GM12873 (cell line): ENCODE results near the gene FRYL.

Experiments used
- TF ChIP-seq, protein P1 (sequence below): IDR thresholded peaks from 2 replicates; pipeline ENCODE4 v1.5.1; 2012; ENCODE audit warnings: low read depth, mild to moderate bottlenecking, moderate library complexity, low read length, control low read depth; ENCODE audit not compliant: insufficient read depth; ENCODE audit errors: missing control alignments

Gene FRYL

DNA sequence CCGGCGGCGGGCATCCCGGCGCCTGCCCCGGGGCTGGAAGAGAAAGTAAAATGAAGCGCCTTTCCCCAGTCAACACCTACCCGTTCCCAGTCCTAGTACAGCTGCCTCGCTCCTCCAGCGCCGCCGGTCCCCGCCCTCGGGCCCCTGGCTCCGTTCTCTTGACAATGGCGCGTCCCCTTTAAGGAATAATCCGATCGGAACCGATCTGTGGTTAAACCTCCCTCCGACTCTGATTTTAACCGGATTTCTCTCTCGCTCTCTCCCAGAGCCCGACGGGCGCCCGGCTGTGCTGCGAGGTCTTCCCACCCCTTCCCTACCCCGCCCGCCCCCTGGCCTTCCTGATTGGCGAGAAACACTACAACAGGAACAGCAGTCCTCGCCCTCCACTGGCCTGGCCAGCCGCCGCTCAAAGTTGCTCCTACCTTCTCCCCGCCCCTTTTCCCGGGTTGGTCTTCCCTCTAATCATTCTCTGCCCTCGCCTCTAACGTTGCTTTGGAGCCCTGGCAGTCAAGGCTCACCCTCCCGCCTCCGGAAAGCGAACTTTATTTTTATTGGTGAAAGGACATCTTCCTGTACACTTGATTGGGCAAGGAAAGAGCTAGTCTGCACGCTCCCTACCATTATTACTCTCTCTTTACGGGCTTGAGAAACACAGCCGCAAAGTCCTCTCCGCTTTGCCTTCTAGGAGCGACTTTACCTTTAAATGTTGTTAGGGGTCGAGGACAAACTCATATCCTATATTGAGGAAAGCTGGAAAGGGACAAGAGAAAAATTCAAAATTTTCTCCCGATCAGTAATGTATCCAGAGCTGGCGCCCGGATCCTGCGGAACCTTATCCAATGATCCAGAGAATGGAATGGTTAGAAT, at the start of gene FRYL:
Gene FRYL, minus strand, starts transcription at position 282 of the 867 bp plus-strand sequence. CDS start 145,869 bp downstream, outside the sequence.
- TF ChIP-seq, protein P1, sequence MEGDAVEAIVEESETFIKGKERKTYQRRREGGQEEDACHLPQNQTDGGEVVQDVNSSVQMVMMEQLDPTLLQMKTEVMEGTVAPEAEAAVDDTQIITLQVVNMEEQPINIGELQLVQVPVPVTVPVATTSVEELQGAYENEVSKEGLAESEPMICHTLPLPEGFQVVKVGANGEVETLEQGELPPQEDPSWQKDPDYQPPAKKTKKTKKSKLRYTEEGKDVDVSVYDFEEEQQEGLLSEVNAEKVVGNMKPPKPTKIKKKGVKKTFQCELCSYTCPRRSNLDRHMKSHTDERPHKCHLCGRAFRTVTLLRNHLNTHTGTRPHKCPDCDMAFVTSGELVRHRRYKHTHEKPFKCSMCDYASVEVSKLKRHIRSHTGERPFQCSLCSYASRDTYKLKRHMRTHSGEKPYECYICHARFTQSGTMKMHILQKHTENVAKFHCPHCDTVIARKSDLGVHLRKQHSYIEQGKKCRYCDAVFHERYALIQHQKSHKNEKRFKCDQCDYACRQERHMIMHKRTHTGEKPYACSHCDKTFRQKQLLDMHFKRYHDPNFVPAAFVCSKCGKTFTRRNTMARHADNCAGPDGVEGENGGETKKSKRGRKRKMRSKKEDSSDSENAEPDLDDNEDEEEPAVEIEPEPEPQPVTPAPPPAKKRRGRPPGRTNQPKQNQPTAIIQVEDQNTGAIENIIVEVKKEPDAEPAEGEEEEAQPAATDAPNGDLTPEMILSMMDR, result no peak

DNA sequence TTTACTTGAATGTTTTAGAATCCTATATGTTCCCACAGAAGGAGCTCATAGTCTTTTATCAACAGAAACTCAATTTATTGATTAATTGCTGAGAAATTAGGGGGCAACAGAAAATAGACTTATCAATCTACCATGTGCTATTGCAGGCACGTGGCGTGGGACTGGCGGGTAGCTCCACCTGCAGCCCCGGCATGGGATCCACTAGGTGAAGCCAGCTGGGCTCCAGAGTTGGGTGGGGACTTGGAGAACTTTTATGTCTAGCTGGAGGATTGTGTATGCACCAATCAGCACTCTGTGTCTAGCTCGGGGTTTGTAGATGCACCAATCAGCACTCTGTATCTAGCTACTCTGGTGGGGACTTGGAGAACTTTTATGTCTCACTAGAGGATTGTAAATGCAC, 47.5 kb upstream of the FRYL start:
- TF ChIP-seq, protein P1, result no peak

DNA sequence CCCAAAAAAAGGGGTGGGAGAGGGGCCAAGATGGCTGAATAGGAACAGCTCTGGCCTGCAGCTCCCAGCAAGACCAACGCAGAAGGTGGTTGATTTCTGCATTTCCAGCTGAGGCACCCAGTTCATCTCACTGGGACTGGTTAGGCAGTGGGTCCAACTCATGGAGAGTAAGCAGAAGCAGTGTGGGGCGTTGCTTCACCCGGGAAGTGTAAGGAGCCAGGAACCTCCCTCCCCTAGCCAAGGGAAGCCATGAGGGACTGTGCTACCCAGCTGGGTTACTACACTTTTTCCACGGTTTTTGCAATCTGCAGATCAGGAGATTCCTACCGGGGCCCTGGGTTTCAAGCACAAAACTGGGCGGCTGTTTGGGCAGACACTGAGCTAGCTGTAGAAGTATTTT, 36.9 kb upstream of the FRYL start:
- TF ChIP-seq, protein P1, result no peak

DNA sequence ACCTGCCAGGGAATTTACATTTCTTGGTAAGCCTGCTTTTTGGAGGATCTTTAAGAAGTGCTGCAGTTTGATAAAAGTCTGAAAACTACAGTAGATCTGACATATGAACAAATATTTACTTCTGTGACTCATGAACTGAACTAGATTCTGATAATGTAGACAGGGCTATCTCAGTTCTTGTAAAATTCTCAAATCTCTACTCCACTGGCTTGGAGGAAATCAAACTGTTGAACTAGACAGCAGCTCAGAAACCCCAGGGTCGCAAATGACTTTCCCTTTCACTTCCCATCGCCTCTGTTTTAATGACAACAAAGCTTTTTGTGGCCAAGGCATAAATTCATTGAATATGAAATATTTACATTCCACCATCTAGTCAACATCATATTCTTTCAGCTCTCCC, 35.4 kb upstream of the FRYL start:
- TF ChIP-seq, protein P1, result no peak

GRCh38 chr4:48813964-48814363, 33.9 kb upstream of the FRYL start:
- TF ChIP-seq, protein P1, result no peak

GRCh38 chr4:48812866-48813265, 32.8 kb upstream of the FRYL start:
- TF ChIP-seq, protein P1, result no peak

DNA sequence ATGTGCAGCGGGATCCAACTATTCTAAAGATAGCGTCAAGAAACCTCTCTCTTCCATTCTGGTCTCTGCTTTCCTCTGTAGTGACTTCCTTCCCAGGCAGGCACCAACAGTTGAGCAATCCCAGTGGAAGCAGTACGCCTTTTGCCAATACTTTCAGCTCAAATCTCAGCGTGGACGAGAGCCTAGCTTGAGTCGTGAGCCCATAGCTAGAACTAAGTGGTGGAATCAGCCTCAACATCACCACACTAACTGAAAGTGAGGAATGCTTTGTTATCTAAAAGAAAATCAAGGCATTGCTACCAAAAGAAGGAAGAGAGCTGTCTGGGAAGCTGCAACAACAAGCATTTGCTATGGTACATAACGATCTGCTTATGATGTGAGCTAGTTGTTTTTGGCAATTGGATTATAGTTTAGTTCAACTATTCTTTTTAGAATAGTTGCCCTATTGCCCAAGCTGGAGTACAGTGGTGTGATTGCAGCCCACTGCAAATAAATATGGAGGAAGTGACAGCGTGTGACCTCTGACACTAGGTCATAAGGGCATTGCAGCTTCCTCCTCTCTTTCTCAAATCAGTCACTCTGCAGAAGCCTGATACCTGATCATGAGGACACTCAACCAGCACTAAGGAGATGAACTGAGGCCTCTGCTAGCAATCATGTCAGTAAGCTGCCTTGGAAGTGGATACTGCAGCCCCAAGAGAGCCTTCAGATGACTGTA, 24.7 kb upstream of the FRYL start:
- TF ChIP-seq, protein P1, result no peak
